Testis (tissue), 3 donors: ENCODE measurements around the gene MBLAC1. TPM values are rescaled to one million over a fixed set of nuclear protein-coding genes. Genes with fewer than 3 reads are reported as not detected.

Source experiments
- DNase-seq: peaks from one replicate; pipeline ENCODE4 v3.0.0-alpha.2; 2019
- H3K27ac ChIP-seq, 2 donors: fragments of 200-600 bp; sonication (generic); one replicate each; pipeline ENCODE4 v1.5.1; 2019
- H3K27me3 ChIP-seq: fragments of 200-600 bp; sonication (generic); one replicate; pipeline ENCODE4 v1.5.1; 2019
- H3K36me3 ChIP-seq: fragments of 200-600 bp; sonication (generic); one replicate; pipeline ENCODE4 v1.5.1; 2017; ENCODE audit warnings: low read depth; ENCODE audit errors: missing control alignments
- H3K4me1 ChIP-seq: fragments of 200-600 bp; sonication (generic); one replicate; pipeline ENCODE4 v1.5.1; 2019
- H3K4me3 ChIP-seq, 2 donors: fragments of 200-600 bp; sonication (generic); one replicate each; pipeline ENCODE4 v1.5.1; 2017 to 2019
- H3K9me3 ChIP-seq: fragments of 200-600 bp; sonication (generic); one replicate; pipeline ENCODE4 v1.5.1; 2017
- POLR2A ChIP-seq: fragments of 450-650 bp; IDR thresholded peaks from one replicate; pipeline ENCODE4 v1.6.1; 2017; ENCODE audit warnings: antibody characterized with exemption, mild to moderate bottlenecking, moderate library complexity
- WGBS, 2 donors: methylation state at CpG; one replicate each; pipeline ENCODE4 v1.1.5; 2018; 5-methylcytosine and 5-hydroxymethylcytosine counted together
- intact Hi-C: fragments of 100-400 bp; cut with DNase I; formaldehyde crosslinking; loops from one replicate; pipeline ENCODE4 v1.15.1; 2023; ENCODE audit warnings: low total_unique reads
- polyA plus RNA-seq: library from polyadenylated mRNA; stranded (reverse); fragments of 350-450 nt; fragmentation: Illumina TruSeq; extraction: RNeasy Lipid Tissue Mini Kit (QIAGEN cat#74804); gene quantifications from one replicate; pipeline ENCODE4 v1.2.3, GENCODE V29; 2014; ENCODE audit warnings: low read depth, low replicate concordance; ENCODE audit not compliant: insufficient read depth
- total RNA-seq, 2 donors: library from RNA; depleted of rRNA; stranded (reverse); fragments of >200 nt; gene quantifications; one replicate each; pipeline ENCODE4 v1.2.3, GENCODE V29; 2016
- TF ChIP-seq, protein P1 (sequence below), 3 experiments: fragments of 450-650 bp in 2 of 3; fragments of 200-600 bp in 1 of 3; sonication (generic) in 1 of 3; IDR thresholded peaks; one replicate each; pipeline ENCODE4 v1.5.1; 2016 to 2019; ENCODE audit warnings: antibody characterized with exemption in 3 of 3, mild to moderate bottlenecking in 2 of 3, moderate library complexity in 1 of 3

MBLAC1 gene
- total and polyA plus RNA-seq, 3 donors from 2014 or later: 2.9 to 10.2 (median 7.2) TPM

DNA sequence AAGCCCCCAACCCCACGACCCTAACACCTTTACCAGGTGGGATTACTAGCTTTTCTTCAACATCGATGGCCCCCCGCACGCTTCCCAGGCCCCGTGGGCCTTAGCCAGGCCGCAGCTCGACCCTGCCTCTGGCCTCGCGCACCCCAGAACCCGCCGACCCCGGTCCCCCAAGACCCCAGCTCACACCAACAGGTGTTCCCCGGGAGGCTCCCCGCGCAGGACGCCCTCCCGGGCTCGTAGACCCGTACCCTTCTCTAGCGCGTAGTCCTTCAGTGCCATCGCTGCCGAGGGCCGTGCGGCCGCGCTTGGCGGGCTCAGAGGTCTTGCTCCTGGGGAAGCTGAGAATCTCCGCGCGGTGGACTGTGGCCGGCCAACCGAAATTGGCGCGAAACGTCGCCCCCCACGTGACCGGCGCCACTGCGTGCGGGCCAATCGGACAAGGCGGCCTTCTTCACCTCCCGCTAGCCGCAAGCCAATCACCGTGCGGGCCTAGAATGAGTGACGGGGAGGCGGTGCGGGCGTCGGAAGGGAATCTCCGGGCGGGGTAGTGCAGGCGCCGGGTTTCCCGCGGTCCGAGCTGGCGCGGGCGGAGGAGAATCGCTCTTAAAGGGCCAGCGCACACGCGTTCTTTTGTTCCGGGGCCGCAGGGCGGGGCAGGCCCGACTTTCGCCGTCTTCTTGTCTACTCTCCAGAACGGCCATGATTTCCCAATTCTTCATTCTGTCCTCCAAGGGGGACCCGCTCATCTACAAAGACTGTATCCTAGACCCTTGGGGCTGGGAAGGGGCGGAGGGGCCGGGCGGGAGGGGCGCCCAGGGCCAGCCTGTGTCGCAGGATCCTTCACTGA is 25.5 kb upstream of the MBLAC1 start, which contains the start of the genes AP4M1 and MCM7:
TSS of gene AP4M1 (plus strand) at position 628 of the 847 bp plus-strand sequence. CDS start at position 700, 72 bp downstream.
TSS of gene MCM7 (minus strand) at position 382 of the 847 bp plus-strand sequence. CDS start at position 279, 103 bp downstream.
- H3K27ac ChIP-seq: peak within 1 kb of the TSS; percentile 73 to 93
- peak; percentile 99 for DNase-seq
- H3K36me3 ChIP-seq: no peaks in the 10 kb centered on the region
- peak within 1 kb of the TSS; percentile 71 to 85 for H3K4me3 ChIP-seq
- H3K9me3 ChIP-seq: no peaks in the 10 kb centered on the region
- no peaks in the 10 kb centered on the region for H3K4me1 ChIP-seq
- TF ChIP-seq POLR2A: no peak
- TF ChIP-seq, protein P1, sequence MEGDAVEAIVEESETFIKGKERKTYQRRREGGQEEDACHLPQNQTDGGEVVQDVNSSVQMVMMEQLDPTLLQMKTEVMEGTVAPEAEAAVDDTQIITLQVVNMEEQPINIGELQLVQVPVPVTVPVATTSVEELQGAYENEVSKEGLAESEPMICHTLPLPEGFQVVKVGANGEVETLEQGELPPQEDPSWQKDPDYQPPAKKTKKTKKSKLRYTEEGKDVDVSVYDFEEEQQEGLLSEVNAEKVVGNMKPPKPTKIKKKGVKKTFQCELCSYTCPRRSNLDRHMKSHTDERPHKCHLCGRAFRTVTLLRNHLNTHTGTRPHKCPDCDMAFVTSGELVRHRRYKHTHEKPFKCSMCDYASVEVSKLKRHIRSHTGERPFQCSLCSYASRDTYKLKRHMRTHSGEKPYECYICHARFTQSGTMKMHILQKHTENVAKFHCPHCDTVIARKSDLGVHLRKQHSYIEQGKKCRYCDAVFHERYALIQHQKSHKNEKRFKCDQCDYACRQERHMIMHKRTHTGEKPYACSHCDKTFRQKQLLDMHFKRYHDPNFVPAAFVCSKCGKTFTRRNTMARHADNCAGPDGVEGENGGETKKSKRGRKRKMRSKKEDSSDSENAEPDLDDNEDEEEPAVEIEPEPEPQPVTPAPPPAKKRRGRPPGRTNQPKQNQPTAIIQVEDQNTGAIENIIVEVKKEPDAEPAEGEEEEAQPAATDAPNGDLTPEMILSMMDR (IDR thresholded peaks at IDR 0.05): no peak
- no peaks in the 10 kb centered on the region for H3K27me3 ChIP-seq
- 0% methylated on average over 9 to 80 of the region's 80 CpGs for WGBS, 2 donors
- intact Hi-C loops: no loop called here

DNA sequence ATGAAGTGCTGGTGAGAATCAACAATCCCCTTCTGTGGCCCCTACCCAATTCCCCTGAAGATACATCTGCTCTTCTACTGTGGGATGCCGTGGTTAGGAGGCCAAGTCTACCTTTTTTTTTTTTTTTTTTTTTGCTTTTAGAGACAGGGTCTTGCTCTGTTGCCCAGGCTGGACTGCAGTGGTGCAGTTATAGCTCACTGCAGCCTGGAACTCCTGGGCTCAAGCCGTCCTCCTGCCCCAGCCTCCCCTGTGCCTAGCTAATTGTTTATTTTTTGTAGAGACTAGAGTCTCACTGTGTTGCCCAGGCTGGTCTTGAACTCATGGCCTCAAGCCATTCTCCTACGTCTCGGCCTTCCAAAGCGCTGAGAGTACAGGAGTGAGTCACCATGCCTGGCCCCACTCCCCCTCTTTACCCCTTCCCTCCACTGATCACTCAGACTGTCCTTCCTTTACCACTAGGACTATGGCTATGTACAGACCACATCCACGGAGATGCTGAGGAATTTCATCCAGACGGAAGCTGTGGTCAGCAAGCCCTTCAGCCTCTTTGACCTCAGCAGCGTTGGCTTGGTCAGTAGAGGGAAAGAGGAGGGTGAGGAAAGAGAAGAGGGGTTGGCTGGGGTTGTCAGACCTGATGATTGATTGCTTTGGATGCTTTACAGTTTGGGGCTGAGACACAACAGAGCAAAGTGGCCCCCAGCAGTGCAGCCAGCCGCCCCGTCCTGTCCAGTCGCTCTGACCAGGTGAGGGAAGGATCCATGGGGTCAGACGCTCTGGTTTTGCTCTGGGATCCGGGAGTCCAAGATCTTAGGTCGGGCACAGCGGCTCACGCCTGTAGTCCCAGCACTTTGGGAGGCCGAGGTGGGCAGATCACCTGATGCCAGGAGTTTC is 23.6 kb upstream of the MBLAC1 start:
- intact Hi-C loops: no loop called here
- no peaks in the 10 kb centered on the region for H3K36me3 ChIP-seq
- no peaks in the 10 kb centered on the region for H3K27me3 ChIP-seq
- TF ChIP-seq, protein P1 (IDR thresholded peaks at IDR 0.05): no peak
- TF ChIP-seq POLR2A: no peak
- H3K9me3 ChIP-seq: no peaks in the 10 kb centered on the region
- 86 to 90% methylated on average over 16 to 17 of the region's 17 CpGs for WGBS, 2 donors
- H3K27ac ChIP-seq: no peak overlapping the region
- no peak for DNase-seq
- H3K4me1 ChIP-seq: no peaks in the 10 kb centered on the region
- H3K4me3 ChIP-seq: no peak overlapping the region

DNA sequence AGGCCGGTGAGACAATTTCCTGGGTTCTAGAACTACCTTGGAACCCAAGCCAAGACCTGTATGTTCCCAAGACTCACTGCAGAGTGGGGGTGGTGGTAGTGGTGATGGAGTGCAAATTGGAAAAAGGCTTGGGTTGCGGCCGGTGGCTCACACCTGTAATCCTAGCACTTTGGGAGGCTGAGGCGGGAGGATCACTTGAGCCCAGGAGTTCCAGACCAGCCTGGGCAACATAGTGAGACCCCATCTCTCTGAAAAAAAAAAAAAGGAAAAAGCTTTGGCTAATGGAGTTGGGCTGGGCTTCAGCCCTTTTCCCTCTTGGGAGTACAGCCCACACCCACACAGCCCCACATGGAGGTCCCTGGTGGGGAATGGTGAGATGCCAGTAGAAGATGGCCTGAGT is 21.2 kb upstream of the MBLAC1 start:
- no peaks in the 10 kb centered on the region for H3K36me3 ChIP-seq
- intact Hi-C loops: no loop called here
- no peak overlapping the region for H3K4me3 ChIP-seq
- WGBS, 2 donors: 91 to 93% methylated on average over 3 to 4 of the region's 4 CpGs
- no peak for DNase-seq
- no peaks in the 10 kb centered on the region for H3K9me3 ChIP-seq
- no peaks in the 10 kb centered on the region for H3K4me1 ChIP-seq
- H3K27me3 ChIP-seq: no peaks in the 10 kb centered on the region
- H3K27ac ChIP-seq: no peak overlapping the region
- TF ChIP-seq POLR2A: no peak
- TF ChIP-seq, protein P1 (IDR thresholded peaks at IDR 0.05): no peak

DNA sequence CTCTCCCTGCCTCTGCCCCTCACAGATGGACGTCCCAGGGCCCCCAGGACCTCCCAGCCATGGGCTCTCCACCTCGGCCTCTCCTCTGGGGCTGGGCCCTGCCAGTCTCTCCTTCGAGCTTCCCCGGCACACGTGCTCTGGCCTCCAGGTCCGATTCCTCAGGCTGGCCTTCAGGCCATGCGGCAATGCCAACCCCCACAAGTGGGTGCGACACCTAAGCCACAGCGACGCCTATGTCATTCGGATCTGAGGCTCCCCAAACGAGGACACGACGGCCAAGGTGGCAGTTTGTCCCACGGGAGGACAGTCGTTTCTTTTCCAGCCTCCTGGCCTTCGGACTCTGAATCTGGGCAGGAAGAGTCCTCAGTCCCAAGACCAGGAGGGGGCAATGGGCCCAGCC is 20.1 kb upstream of the MBLAC1 start:
- DNase-seq: no peak
- Histone ChIP-seq H3K36me3 (no peaks in the 10 kb centered on the region), H3K4me3 (no peak overlapping the region), H3K27me3 (no peaks in the 10 kb centered on the region), H3K4me1 (no peaks in the 10 kb centered on the region), H3K9me3 (no peaks in the 10 kb centered on the region), H3K27ac (no peak overlapping the region)
- TF ChIP-seq, protein P1 (IDR thresholded peaks at IDR 0.05): no peak
- no peak for TF ChIP-seq POLR2A
- intact Hi-C loops: no loop called here
- 84 to 86% methylated on average over 13 to 17 of the region's 17 CpGs for WGBS, 2 donors
